GM19351 (cell line): Measurements from ENCODE around the gene MSI2.
A peak's percentile ranks its signal among the peaks of the same experiment; 100 is the strongest.

Experiments used
- ATAC-seq: cut with Tn5 transposase; IDR thresholded peaks from one replicate; pipeline ENCODE4 v1.9.1; 2021; ENCODE audit warnings: mild to moderate bottlenecking, moderate library complexity; ENCODE audit not compliant: unreplicated experiment

Gene MSI2

GRCh38 chr17:57406981-57407286, 150.6 kb downstream of the MSI2 start:
- no peak for ATAC-seq

DNA sequence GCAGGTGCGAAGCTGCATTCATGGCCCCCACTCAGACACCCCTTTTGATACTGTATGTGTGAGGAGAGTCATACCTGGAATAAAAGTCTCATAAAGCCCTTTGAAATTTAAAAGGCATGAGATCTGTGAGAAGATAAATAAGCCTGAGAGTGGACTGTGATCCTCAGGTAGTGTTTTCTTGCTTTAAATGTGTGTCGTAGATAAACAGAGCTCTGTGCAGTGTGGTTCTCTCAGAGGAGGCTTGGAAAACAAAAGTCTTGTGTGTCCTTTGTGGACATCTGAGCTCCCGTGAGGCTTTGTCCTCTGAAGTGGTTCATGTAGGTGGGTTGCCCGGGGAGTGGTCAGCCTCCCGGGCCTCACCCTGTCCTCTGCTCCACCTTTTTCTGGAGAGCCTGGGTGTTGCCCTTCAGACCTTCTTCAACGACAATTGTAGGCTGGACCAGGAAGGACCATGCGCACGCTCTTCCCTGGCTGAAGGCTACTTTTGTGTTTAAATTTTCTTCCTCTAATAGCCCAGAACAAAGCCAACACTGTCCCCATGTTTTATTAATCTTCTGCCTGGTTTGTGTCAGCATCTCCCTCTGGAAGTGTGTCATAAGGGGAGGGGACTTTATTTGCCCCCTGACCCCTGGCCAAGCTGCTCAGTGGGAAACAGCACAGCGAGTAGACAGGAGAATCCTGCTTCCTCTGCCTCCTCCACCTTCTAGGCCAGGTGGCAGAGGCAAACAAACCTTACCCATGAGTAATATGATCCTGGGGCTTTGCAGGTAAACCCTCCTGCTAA, 151.2 kb downstream of the MSI2 start:
- no peak for ATAC-seq

DNA sequence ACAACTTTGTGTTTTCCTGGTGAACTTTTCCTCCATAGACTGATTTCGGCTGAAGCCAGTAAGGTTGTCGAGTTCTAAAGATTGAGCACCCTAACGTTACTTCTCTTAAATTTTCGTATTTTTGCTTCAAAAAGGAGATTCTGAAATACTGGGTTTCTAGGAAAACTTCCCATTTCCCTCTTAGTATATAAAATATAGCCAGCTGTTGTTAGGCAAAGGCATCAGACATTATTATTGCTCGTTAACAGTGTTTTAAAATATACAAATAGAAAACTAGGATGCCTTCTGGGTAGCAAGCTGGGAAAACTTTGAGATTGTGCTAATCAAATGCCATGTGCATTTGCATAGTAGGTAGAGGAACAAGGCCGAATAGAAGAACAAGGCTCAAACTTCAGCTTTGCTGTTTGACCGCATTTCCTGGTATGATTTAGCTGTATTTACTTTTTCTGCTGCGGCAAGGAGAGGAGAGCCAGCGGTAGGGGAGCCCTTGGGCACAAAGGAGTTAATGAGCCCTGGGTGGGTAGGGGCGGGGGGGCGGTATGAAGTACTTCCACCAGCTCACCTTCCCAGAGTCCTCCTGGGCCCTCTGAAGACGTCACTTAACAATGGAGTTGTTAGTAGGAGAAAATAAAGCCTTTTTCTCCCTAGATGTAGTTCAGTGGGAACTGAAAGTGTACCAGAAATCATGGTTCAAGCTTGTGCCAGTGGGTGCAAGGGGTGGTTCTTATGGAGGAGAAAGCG, 151.9 kb downstream of the MSI2 start:
- ATAC-seq: peak; percentile 73

DNA sequence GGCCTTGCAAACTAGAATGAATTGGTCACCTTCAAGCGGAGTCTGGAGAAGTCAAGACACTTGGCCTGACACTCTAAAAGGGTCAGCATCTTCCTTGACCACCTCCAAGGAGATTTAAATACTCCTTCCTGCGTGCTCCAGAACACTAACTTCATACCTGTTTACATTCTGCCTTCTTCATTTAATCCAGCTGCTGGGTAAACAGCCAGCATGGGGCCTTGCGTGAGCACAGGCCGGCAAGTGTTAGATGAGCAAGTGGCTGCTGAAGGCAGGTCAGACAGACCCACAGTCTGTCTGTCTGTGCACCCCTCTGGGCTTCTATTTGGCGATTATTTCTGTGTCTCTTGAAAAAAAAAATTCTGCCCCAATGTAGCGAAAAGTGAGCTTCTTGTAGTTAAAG, 153.8 kb downstream of the MSI2 start:
- ATAC-seq: no peak

DNA sequence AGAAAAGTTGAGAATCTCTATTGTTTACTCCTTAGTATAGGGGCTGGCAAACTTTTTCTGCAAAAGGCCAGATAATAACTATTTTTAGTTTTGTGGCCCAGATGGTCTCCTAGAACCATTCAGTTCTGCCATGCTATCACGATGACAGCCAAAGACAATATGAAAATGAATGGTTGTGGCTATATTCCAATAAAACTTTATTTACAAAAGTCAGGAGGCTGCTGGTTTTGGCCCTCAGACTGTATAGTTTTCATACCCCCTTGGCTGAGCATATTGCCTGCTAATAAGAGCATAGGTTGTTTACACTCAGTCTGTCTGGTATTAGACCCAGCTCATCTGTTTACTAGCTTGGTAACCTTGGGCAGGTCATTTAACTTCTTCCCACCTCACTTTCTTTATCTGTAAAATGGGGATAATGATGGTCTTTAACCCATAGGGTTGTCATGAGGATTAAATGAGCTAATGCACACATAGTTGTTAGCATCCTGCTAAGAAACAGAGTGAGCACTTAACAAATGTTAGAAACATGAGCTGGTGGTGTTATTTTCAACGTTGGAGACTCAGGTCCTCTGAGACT, 156.3 kb downstream of the MSI2 start:
- ATAC-seq: no peak

DNA sequence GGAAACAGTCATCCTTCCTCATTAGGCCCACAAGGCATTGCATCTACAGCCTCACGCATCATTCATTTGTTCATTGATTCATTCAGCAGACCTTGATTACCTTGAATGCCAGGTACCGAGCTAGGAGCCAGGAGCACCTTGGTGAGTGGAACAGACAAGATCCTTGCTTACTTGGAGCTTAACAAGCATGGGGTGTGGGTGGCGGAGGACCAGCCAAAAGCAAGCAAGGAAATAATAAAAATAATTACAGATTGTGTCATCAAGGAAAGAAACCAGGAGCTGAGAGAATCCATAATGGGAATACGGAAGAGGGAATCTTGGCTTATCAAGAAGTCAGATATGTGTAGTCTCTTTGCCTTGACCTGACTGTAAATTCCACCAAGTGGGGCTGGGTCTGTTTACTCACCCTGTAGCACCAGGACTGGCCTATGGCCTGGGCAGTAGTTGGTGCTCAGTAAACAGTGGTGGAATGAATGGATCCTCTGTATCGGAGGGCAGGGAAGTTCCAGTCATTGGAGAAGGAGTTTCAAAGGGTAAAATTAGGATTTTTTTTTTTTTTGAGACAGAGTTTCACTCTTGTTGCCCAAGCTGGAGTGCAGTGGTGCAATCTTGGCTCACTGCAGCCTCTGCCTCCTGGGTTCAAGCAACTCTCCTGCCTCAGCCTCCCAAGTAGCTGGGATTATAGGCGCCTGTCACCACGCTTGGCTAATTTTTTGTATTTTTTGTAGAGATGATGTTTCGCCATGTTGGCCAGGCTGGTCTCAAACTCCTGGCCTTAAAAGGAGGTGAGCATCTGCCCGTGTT, 157.7 kb downstream of the MSI2 start:
- no peak for ATAC-seq

- ATAC-seq: no peak
These were observed 159.5 kb downstream of the MSI2 start for GRCh38 chr17:57415751-57416207.

DNA sequence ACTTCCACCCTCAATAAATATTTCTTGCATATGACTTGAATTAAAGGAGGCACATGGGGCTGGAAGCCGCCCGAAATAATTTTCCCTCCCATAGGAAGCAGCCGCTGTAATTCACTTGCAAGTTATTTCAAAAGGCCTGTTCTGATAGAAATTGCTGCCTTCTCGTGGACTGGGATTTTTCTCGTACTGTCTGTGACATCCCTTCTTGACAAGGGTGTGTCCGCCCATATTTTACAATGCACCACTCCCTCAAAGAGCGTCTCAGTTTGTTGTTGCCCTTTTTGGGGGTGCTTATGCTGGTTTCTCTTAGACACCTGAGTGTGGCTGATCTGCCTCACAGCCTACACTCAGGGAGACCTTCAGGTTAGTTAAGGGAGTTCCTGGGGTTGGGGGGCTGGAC, 160.0 kb downstream of the MSI2 start:
- no peak for ATAC-seq

GRCh38 chr17:57417956-57418355, 161.6 kb downstream of the MSI2 start:
- ATAC-seq: no peak

GRCh38 chr17:57418463-57419246, 162.3 kb downstream of the MSI2 start:
- no peak for ATAC-seq

DNA sequence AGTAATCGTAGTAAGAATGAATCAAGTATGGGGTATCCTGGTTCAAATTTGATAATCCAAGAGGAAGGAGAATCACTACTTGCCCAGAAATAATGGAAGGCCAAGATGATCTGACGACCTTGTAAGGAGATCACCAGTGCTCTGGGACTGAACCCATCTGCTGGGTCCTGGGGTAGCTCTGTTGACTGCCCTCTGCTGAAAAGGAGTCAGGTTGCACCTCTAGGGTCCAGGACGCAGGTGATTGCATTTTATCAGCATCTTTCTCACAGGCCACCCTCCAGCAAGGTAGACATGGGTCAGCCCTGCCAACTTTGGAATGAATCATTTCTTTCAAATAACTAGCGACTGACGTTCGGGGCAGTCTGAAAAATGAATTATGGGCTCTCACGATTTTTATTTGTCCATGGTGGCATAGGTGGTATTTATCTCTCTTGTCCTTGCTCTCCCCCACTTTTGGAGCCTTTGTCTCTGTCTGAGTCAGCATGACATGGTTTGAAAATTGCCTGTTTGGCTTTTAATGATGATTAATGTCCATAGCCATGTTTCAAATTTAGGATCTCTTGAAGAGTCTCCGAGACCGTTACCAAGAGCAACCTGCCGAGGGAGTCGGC, 163.7 kb downstream of the MSI2 start:
- no peak for ATAC-seq

DNA sequence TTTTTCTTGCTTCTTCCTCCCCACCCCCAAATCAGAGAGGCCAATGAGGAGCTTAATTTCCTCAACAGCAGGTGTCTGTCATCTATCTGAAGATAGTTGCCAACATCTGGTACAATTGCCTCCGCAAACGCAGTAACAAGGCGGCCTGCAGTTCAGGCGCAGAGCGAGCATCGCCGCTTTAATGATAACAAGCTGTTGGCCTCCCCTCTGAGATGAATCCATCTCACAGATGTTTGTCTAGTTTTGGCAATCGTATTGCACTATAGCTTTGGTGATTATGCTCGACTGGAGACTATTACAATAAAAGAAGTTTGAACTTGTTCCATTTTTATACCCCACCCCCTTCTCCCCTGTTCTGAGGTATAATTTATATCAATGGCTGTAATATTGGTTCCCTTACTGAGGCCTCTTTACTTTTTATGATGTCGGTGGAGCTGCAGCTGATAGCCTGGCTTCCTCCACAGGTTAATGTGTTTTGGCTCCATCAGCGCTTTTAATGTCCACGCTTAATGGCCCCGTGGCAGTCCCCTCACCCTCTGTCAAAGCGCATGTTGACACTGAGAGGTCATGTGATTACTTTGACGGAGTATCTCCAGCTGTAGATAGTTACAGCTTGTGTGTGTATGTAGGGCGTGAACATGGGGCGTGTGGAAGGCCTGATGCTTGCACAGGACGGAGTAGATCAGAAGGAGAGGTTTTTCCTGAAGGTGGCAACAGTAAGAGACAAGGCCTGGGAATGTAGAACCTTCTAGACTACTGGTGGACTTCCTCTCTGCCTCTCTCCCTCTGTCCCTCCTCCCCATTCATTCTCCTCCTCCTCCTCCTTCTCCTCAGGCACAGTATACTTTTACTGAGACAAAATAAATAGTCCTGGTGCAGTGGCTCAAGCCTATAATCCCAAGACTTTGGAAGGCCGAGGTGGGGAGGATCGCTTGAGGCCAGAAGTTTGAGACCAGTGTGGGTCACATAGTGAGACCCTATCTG, 164.7 kb downstream of the MSI2 start:
- no peak for ATAC-seq

GRCh38 chr17:57422574-57423164, 166.3 kb downstream of the MSI2 start:
- peak; percentile 83 for ATAC-seq

GRCh38 chr17:57423541-57423940, 167.2 kb downstream of the MSI2 start:
- no peak for ATAC-seq

DNA sequence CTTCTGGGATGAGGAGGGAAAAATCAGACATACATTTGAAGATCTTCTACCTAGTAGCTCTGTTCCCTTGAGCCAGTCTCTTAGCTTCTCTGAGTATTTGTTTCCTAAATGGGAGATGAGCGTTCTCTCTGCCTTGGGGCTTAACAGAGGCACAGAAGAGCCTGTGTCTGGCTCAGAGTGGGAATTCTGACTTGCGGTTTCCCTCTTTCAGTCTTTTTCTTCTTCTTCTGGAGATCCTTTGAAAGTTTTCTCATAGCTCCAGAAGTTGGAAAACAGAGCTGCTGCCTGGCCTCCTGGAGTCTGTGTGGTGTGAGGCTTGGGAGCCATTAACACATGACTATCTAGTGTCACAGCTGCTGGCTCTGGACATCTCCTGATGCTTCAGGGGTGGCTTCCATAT, 167.9 kb downstream of the MSI2 start:
- no peak for ATAC-seq

GRCh38 chr17:57424777-57425188, 168.5 kb downstream of the MSI2 start:
- ATAC-seq: no peak

DNA sequence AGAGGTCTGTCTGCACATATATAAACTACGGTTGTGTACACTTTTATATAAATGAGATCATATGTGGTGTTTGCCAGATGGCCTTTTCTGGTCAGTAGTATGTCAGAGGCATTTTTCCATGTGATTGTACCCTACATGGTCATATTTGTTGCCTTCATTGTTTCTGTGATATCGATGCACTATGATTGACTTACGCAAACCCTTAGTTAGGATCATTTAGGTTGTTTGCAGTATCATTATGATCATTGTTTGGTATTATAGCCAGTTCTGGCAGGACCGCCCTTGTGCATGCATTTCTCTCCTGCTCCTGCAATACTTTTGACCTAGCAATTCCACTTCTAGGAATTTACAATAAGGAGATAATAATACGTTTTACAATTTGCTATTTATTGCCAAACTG, 169.1 kb downstream of the MSI2 start:
- no peak for ATAC-seq
